ENCODE data around the gene MAFG.
"Not testable (repeated sequence)": the region's sequence is repeated elsewhere in the genome, so short reads cannot be mapped to it uniquely, and the experiment has no call there.

MAFG gene

DNA sequence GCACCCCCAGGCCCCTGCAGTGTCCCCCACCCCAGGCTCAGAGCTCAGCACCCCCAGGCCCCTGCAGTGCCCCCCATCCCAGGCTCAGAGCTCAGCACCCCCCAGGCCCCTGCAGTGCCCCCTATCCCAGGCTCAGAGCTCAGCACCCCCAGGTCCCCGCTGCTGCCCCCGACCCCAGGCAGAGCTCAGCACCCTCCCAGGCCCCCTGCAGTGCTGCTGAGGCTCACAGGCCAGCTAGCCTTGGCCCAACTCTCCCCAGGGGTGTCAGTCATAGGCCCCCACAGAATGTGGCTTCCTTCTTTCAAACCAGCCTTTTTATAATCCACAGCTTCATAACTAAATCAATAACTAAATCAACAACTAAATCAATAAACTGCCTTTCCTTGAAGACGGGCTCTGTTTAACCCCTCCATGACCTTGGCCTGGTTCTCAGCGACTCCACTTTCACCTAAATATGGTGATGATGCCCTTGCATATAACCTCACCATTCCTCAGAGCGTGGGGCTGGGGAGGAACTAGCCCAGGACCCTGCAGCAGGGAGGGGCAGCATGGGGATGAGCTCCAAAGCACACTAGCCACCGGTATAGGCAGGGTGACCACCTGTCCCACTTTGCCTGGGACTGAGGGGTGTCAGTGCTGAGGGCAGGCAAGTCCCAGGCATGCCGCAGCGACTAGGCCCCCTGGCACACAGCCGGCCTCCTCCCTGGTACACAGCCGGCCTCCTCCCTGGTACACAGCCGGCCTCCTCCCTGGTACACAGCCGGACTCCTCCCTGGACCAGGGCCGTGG is 28.4 kb upstream of the MAFG start:
- H3K27me3 ChIP-seq (ENCODE audit: insufficient read depth, insufficient read length) = peaks cover 30% of the 10 kb centered on the region
- H3K4me1 ChIP-seq (ENCODE audit: insufficient read depth, insufficient read length) = peaks cover 18% of the 10 kb centered on the region
- peaks cover 17% of the 10 kb centered on the region for H3K36me3 ChIP-seq (ENCODE audit: insufficient read depth, insufficient read length, low read length)
- peaks cover 9% of the 10 kb centered on the region; the same call in 1 of the 2 replicates for H3K9me3 ChIP-seq (ENCODE audit: insufficient read depth, low read length)
- TF ChIP-seq YY1 (IDR thresholded peaks at IDR 0.05; ENCODE audit: insufficient read depth, insufficient read length) (no peak), SUZ12 (IDR thresholded peaks at IDR 0.05; ENCODE audit: extremely low read depth, insufficient read depth, insufficient read length) (no peak), ZNF274 (IDR thresholded peaks at IDR 0.05; ENCODE audit: low read depth, low read length) (no peak)
- peak overlapping the region; percentile 42 for H3K9ac ChIP-seq (ENCODE audit: insufficient read length, low read depth)
- no peak for DNase-seq (ENCODE audit: low read depth, low spot score)
- H3K4me3 ChIP-seq (ENCODE audit: insufficient read length, low read depth) = no peak overlapping the region

DNA sequence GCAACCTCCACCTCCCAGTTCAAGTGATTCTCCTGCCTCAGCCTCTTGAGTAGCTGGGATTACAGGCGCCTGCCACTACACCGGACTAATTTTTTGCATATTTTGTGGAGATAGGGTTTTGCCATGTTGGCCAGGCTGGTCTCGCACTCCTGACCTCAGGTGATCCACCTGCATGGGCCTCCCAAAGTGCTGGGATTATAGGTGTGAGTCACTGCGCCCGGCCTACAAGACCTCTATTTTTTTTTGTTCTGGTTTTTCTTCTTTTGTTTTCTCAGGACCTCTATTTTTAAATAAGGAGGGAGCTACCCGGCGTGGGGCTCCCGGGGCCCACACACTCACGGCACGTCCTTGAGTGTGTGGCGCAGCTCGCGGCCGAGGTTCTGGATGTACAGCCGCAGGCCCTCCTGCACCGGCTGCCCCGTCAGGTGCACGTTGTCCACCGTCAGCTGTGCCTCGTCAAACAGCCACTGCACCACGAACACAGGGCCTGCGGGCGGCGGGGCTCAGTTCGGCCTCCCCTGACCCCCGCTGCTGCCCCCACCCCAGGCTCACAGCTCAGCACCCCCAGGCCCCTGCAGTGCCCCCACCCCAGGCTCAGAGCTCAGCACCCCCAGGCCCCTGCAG is 27.6 kb upstream of the MAFG start:
- Histone ChIP-seq H3K4me1 (ENCODE audit: insufficient read depth, insufficient read length) (peaks cover 18% of the 10 kb centered on the region), H3K4me3 (ENCODE audit: insufficient read length, low read depth) (no peak overlapping the region), H3K9me3 (ENCODE audit: insufficient read depth, low read length) (peaks cover 9% of the 10 kb centered on the region; the same call in 1 of the 2 replicates), H3K27me3 (ENCODE audit: insufficient read depth, insufficient read length) (peaks cover 24% of the 10 kb centered on the region), H3K36me3 (ENCODE audit: insufficient read depth, insufficient read length, low read length) (peaks cover 17% of the 10 kb centered on the region), H3K9ac (ENCODE audit: insufficient read length, low read depth) (no peak overlapping the region)
- no peak for DNase-seq (ENCODE audit: low read depth, low spot score)
- TF ChIP-seq SUZ12 (IDR thresholded peaks at IDR 0.05; ENCODE audit: extremely low read depth, insufficient read depth, insufficient read length) (no peak), YY1 (IDR thresholded peaks at IDR 0.05; ENCODE audit: insufficient read depth, insufficient read length) (no peak), ZNF274 (IDR thresholded peaks at IDR 0.05; ENCODE audit: low read depth, low read length) (no peak)

DNA sequence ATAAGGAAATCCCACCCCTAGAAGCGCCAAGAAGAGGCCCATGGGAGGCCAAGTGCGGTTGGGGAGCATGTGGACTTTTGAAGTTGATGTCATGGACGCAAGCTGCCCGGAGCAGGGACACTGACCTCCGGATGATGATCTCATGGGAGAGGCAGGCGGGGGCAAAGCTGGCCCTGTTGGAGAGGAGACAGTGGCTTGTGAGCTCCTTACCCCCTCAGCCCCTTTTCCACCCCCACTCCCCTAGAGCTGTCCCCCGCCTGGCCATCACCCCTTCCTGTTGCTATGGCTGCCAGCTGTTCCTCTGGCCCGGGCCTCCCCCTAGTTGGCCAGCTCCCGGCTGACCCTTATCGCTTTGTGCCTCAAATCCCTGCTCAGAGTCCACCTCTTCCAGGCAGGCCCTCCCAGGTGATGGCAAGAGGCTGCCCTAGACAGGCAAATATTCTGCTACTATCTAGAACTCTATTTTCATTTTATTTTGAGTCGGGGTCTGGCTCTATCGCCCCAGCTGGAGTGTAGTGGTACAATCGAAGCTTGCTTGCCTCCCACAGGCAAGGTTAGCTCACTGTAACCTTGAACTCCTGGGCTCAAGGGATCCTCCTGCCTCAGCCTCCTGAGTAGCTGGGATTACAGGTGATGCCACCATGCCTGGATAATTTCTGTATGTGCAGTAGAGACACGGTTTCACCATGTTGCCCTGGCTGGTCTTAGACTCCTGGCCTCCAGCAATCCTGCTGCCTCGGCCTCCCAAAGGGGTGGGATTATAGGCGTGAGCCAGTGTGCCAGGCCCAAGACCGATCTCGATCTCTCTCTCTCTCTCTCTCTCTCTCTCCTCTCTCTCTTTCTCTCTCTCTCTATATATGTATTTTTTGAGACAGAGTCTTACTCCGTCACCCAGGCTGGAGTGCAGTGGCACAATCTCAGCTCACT is 26.9 kb upstream of the MAFG start:
- peaks cover 17% of the 10 kb centered on the region for H3K36me3 ChIP-seq (ENCODE audit: insufficient read depth, insufficient read length, low read length)
- no peak overlapping the region for H3K4me3 ChIP-seq (ENCODE audit: insufficient read length, low read depth)
- no peak for TF ChIP-seq ZNF274 (IDR thresholded peaks at IDR 0.05; ENCODE audit: low read depth, low read length)
- no peak for TF ChIP-seq SUZ12 (IDR thresholded peaks at IDR 0.05; ENCODE audit: extremely low read depth, insufficient read depth, insufficient read length)
- no peak for TF ChIP-seq YY1 (IDR thresholded peaks at IDR 0.05; ENCODE audit: insufficient read depth, insufficient read length)
- no peak overlapping the region for H3K9ac ChIP-seq (ENCODE audit: insufficient read length, low read depth)
- DNase-seq (ENCODE audit: low read depth, low spot score) = no peak
- H3K27me3 ChIP-seq (ENCODE audit: insufficient read depth, insufficient read length) = peaks cover 17% of the 10 kb centered on the region
- H3K4me1 ChIP-seq (ENCODE audit: insufficient read depth, insufficient read length) = peaks cover 18% of the 10 kb centered on the region
- peaks cover 9% of the 10 kb centered on the region; the same call in 1 of the 2 replicates for H3K9me3 ChIP-seq (ENCODE audit: insufficient read depth, low read length)

DNA sequence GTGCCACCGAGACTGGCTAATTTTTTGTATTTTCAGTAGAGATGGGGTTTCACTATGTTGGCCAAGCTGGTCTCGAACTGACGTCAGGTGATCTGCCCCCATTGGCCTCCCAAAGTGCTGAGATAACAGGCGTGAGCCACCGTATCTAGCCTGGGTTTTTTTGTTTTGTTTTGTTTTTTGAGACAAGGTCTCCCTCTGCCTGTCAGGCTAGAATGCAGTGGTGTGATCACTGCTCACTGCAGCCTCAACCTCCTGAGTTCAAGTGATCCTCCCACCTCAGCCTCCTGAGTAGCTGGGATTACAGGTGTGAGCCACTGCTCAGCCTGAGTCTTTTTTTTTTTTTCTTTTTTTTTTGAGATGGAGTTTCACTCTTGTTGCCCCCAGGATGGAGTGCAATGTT is 25.9 kb upstream of the MAFG start:
- H3K27me3 ChIP-seq (ENCODE audit: insufficient read depth, insufficient read length); H3K9ac ChIP-seq (ENCODE audit: insufficient read length, low read depth); H3K4me3 ChIP-seq (ENCODE audit: insufficient read length, low read depth); H3K9me3 ChIP-seq (ENCODE audit: insufficient read depth, low read length); DNase-seq (ENCODE audit: low read depth, low spot score): not testable (repeated sequence)
- peaks cover 11% of the 10 kb centered on the region for H3K36me3 ChIP-seq (ENCODE audit: insufficient read depth, insufficient read length, low read length)
- H3K4me1 ChIP-seq (ENCODE audit: insufficient read depth, insufficient read length) = peaks cover 12% of the 10 kb centered on the region

DNA sequence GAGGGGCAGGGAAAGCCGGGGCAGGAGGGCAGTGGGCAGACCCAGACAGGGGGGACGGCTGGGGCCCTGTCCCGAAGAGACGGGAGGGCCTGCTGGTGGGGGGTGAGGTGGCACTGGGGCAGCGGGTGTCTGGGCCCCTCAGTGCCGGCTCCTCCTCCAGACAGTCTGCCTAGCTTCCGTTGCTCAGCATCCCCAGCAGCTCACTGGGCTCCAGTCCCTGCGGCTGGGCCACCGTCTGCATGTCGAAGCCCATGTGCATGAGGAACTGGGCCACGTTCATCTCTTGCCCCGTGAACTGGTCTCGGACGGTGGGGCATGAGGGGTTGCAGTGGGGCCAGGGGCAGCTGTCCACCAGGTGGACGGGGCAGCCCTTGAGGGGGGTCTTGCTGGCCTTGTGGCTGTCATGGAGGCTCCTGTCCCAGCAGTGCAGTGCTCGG is 25.3 kb upstream of the MAFG start:
- peak overlapping the region; percentile 32 for H3K9ac ChIP-seq (ENCODE audit: insufficient read length, low read depth)
- no peak for DNase-seq (ENCODE audit: low read depth, low spot score)
- H3K36me3 ChIP-seq (ENCODE audit: insufficient read depth, insufficient read length, low read length) = peaks cover 4% of the 10 kb centered on the region
- no peaks in the 10 kb centered on the region for H3K9me3 ChIP-seq (ENCODE audit: insufficient read depth, low read length)
- no peak overlapping the region for H3K4me3 ChIP-seq (ENCODE audit: insufficient read length, low read depth)
- TF ChIP-seq SUZ12 (IDR thresholded peaks at IDR 0.05; ENCODE audit: extremely low read depth, insufficient read depth, insufficient read length) = no peak
- no peak for TF ChIP-seq ZNF274 (IDR thresholded peaks at IDR 0.05; ENCODE audit: low read depth, low read length)
- no peak for TF ChIP-seq YY1 (IDR thresholded peaks at IDR 0.05; ENCODE audit: insufficient read depth, insufficient read length)
- peaks cover 1% of the 10 kb centered on the region for H3K27me3 ChIP-seq (ENCODE audit: insufficient read depth, insufficient read length)
- H3K4me1 ChIP-seq (ENCODE audit: insufficient read depth, insufficient read length) = peaks cover 12% of the 10 kb centered on the region

DNA sequence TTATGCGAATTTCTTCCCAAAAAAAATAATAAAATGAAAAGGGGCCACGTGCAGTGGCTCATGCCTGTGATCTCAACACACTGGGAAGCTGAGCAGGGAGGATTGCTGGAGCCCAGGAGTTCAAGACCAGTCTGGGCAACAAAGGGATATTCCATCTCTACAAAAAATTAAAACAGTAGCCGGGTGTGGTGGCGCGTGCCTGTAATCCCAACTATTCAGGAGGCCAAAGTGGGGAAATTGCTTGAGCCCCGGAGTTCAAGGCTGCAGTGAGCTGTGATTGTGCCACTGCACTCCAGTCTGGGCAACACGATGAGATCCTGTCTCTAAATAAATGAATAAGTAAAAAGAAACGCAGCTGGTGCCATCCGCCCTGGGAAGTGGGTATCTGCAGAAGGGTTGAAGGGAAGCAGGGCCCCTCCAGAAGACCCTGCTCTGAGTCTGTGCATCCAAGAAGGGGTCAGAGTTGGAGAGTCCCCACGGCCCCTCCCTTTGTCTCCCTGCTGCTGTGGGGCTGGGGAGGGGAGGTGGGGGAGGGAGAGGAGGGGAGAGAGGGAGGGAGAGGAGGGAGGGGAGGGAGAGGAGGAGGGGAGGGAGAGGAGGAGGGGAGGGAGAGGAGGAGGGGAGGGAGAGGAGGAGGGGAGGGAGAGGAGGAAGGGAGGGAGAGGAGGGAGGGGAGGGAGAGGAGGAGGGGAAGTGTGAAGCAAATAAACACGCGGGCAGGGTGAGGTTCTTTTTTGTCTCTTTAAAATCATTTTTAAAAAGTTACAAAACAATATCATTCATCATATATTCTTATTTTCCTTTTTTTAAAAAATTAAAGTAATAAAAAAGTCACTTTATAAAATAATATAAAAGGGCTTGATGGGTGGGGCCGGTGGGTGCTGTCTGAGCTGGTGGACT is 24.5 kb upstream of the MAFG start:
- Histone ChIP-seq H3K27me3 (ENCODE audit: insufficient read depth, insufficient read length) (no peaks in the 10 kb centered on the region), H3K4me3 (ENCODE audit: insufficient read length, low read depth) (no peak overlapping the region), H3K9ac (ENCODE audit: insufficient read length, low read depth) (no peak overlapping the region), H3K36me3 (ENCODE audit: insufficient read depth, insufficient read length, low read length) (peaks cover 2% of the 10 kb centered on the region), H3K4me1 (ENCODE audit: insufficient read depth, insufficient read length) (peaks cover 13% of the 10 kb centered on the region), H3K9me3 (ENCODE audit: insufficient read depth, low read length) (no peaks in the 10 kb centered on the region)
- no peak for DNase-seq (ENCODE audit: low read depth, low spot score)
- TF ChIP-seq ZNF274 (IDR thresholded peaks at IDR 0.05; ENCODE audit: low read depth, low read length) = no peak

Measured in NT2/D1 (cell line).